NCI-H446 (cell line): ENCODE data around the gene TREM2.
"Not testable (repeated sequence)": the region's sequence is repeated elsewhere in the genome, so short reads cannot be mapped to it uniquely, and the experiment has no call there.

Source experiments
- DNase-seq, 2 experiments: peaks; one replicate each; lab custom pipeline; 2025; lab: John Stamatoyannopoulos, UW

The TREM2 gene

GRCh38 chr6:41162687-41163418 lies at the start of gene TREM2:
Gene TREM2, minus strand, starts transcription at chr6:41163116. Its CDS starts 34 bp downstream, at chr6:41163082.
- DNase-seq = no peak

- no peak for DNase-seq
Measured at GRCh38 chr6:41209547-41210320, 46.8 kb upstream of the TREM2 start.

GRCh38 chr6:41208439-41209106 lies 45.7 kb upstream of the TREM2 start:
- DNase-seq = no peak

DNA sequence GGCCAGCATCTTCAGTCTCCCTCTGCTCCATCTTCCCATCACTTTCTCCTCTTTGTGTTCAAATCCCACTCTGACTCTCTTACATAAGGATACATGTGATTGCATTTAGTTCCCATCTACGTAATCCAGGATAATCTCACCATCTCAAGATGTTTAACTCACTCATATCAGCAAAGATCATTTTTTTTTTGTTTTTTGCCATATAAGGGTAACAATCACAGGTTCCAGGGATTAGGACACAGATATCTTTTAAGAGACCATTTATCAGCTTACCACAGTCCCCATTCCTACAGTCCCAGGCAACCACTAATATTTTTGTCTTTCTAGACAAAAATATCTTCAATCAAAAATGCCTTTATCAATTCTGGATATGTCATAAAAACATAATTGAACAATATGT lies 41.2 kb upstream of the TREM2 start:
- DNase-seq = no peak

DNA sequence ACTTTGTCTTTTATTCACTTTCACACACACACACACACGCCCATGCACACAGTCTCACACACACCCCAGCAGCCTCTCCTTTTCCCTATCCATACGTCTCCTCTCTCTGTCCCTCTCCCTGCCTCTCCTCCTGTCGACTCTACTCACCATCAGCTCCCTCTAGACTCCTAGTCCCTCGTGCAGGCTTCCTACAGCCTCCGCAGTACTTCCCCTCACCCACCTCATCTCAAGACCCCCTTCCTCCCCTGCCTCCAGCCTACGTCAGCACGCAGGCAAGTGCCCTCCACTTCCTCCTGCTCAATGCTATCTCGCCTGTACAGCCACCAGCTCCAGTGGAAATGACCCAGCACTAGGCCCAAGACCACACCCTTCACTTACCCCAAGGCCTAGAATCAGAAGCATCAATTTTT lies 38.9 kb upstream of the TREM2 start:
- no peak for DNase-seq

DNA sequence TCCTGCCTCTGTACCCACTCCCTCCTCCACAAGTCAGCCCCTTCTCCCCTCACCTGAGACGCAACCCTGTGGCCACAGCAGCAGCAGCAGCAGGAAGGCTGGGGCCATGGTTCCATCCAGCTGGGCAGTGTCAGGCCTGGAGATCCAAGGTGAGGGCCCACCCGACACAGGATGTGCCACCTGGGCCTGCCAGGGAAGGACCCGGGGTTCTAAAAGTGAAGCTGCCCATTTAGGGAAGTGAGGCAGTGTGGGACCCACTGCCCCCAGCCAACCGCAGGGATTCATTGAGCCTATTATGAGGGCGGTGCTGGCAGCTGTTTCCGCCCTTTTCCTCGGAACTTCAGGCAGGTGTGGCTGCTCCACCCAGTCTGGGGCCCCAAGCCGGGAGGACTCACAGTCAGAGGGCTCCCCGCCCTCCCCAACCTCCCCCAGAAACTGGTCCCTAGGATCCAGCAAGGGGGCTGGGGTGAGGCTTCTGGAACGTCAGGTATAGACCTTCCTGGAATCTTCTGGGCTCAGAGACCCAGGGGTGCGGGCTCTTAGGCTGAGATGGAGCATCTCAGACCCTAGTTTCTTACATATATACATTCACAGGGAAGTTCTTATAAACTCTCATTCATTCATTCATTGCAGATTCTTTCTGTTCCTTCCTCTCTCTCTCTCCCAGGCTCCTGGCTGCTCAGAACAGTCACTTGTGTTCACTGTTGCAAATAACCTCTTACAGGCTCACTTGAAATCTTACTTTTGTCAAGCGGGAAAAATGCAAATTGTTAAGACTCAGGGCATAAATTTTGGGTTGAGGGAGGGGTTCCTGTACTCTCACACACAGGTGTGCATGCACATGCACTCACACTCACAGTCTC lies 38.2 kb upstream of the TREM2 start, which contains the start of gene TREML2:
TSS of gene TREML2 (minus strand) at position 249 of the 863 bp plus-strand sequence. CDS start at position 108, 141 bp downstream.
- no peak for DNase-seq

DNA sequence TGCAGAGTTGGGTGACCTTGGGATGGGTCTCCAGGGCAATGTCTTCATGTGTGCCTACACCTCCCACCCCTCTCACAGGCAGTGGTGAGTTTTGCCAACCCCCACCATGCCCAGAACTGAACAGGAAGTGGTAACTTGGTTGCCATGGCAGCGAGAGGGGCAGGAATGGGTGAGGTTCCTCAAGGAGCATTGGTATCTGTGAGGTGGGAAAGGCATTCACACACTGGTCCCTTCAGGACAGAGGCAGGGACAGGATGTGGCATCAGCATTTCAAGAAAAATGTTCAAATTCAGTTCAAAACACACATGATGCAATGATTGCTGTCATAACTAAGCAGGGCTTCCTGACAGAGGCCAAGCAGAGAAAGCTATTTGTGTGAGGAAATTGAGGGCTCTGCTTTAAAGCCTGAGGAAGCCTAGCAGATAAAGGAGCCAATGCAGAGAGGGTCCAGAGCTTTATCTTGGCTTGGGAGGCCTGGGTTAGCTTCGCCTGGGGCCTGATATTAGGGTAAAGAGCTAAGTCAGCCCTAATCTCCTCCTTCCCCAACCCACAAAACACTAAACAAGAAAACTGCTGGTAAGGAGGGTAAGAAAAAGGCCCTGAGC lies 37.5 kb upstream of the TREM2 start:
- DNase-seq = no peak

- DNase-seq = no peak
Measured at GRCh38 chr6:41199552-41200246, 36.8 kb upstream of the TREM2 start.

- no peak for DNase-seq
Measured at GRCh38 chr6:41197234-41197633, 34.3 kb upstream of the TREM2 start.

DNA sequence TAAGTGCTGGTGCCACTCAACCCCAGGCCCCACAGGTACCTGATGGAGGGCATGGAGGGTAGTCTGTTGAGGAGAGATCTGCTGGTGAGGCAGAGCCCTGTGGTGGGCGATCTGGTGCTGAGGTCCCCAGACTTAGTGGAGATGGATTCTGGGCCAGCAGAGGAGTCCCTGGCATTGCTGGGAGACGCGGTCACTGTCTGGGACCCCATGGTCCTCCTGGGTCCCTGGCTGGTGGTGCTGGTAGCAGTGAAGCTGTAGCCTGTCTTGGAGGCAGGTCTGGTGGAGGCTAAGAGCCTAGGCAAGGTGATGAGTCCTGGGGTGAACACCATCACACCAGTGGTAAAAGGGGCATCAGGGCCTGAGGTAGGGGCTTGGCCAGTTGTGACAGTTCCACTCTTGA lies 31.5 kb upstream of the TREM2 start:
- DNase-seq = no peak

- no peak for DNase-seq
Measured at GRCh38 chr6:41193884-41194283, 31.0 kb upstream of the TREM2 start.

DNA sequence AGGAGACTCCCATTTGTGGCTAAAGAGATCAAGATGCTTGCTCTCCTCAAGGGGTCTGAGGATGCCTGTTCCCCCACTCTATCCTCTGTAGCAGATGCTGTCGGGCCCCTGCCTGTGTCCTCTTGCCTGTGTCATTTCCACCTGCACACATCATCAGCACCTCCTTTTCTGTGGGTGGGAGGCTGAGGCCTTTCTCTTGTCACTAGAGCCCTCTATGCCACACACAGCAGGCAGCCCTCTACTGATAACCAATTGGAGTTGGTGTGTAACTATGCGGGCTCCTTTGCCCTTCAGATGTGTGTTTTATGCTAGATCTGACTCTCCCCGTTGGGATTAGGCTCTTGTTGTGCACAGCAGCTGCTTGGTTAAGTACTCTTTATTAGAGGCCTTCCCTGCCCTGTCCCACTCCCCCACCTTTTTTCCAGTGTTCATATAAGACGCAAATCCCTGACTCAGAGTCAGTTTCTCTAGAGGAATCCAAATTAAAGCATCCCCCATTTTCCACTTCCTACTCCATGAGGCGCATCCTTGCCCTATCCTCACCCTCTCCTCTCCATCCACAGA lies 30.3 kb upstream of the TREM2 start:
- no peak for DNase-seq

DNA sequence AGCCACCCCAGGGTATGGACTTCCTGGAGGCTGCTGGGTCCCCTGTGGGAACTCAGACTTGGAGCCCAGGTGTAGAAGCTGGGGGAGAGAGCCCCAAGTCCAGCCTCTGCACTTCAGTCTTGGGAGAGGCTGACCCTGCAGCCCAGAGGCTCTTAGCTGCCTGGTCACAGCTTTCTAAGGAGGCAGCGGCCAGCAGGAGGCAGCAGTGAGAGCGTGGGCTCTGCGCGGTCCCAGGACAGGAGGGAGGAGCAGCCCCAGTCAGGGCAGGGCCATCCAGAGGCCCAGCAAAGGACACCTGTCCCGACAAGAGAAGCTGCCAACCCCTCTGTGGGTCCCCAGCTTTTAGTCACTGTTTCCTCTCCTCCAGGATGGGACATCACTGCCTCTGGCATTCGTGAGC lies 28.7 kb upstream of the TREM2 start:
- peak in 1 of 2 experiments; percentile 15 for DNase-seq

GRCh38 chr6:41190791-41191190 lies 27.9 kb upstream of the TREM2 start:
- no peak for DNase-seq

DNA sequence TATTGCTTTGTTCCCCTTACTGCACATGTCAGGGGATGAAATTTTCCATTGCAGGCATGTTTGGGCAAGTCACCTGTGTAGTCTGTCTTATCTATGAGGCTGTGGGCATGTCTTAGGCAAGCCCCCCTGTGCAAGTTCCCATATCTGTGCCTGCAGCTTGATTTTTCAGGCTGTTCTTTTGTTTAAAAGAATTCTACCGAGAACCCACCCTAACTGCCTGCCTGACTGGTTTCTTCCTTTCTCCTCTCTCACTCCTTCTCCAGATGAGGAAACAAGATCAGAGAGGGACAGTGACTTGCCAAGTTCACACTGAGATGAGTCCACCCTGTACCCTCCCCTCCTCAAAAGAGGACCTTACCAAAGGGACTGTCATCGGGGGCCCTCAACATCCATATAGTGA lies 27.1 kb upstream of the TREM2 start:
- no peak for DNase-seq

GRCh38 chr6:41189046-41189445 lies 26.1 kb upstream of the TREM2 start:
- DNase-seq = not testable (repeated sequence)

DNA sequence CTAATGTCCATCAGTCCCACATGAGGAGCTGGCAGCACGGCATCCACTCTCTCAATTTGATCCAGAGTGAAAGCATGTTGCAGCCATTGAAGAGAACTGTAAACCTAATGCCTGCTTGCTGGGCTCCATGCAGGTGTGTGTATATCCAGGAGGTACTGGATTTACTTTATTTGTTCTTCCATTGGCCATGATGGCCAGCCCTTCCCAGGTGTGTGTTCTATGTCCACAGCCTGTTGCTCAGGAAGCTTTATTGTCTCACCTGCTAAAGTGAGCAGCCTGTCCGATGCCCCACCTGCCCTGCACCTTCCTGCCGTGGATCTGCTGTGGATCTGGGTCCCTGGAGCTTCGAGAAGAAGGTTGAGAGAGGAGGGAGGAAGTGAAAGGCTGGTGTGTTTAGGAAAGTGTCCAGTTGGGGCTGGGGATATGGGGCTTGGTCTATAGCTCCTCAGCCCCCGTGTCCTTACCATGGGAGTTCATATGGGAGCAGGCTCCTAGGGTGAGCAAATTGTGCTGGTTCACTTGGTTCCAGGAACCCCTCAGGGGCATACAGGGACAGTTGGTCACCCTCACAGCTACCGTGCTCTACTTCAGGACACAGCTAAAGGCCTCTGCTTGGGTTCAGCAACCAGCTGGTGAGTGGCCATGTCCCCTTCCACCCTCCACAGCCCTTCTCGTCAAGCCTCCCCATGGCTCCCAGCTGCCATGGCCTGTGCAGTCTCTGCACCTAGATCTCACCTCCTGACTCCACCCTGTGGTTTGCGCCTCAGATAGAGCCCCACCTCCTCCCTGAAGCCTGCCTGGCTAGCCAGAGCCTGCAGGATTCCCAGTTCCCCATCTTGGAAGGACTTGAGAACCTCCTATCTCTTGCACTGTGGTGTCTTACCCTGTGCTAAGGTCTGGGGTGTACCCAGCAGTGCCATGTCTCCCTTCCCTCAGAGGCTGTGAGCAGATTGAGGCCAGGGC lies 25.3 kb upstream of the TREM2 start:
- DNase-seq = no peak

GRCh38 chr6:41186031-41186562 lies 23.2 kb upstream of the TREM2 start:
- DNase-seq = no peak

DNA sequence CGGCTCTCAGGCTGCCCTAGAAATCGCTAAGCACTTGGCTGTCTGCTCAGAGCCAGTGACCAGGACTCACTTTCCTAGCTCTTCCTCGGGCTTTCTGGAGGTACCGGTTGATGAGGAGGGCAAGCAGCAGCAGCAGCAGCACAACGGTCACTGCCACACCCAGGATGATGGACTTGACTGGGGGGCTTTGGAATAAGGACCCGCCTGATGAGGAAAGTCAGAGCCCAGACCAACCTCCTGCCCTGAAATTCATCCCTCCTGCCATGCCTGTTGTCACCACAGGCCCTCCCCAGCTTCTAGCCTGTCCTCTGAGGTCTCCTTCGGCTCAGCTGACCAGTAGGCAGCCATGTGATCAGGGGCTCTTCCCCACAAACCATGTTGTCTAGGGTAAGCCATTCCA lies 21.8 kb upstream of the TREM2 start:
- DNase-seq = no peak
